Erythroblast (primary cell): ENCODE results near the gene DAB1.

Source experiments
- GATA1 ChIP-seq: IDR thresholded peaks from 2 replicates; pipeline ENCODE4 v1.6.1; 2011; ENCODE audit warnings: low read depth, mild to moderate bottlenecking, control low read depth, low read length, moderate library complexity
- POLR2A ChIP-seq: IDR thresholded peaks from 2 replicates; pipeline ENCODE4 v1.6.1; 2011; ENCODE audit warnings: mild to moderate bottlenecking, low read length

- TF ChIP-seq POLR2A (no peak), GATA1 (no peak)
Observed at GRCh38 chr1:57443004-57443403, 19.1 kb upstream of the DAB1 start.
